AG04449 (cell line): Measurements from ENCODE around the gene CTDP1.

Source experiments
- CTCF ChIA-PET: fragments of 350-600 bp; formaldehyde crosslinking; extraction: SDS; loops from one replicate; lab custom pipeline; 2021; ENCODE audit warnings: antibody characterized with exemption; lab: Yijun Ruan, JAX
- POLR2A ChIA-PET: fragments of 400-600, 350-600 bp; formaldehyde crosslinking; extraction: SDS; loops from one replicate; lab custom pipeline; 2020; ENCODE audit warnings: antibody characterized with exemption, inconsistent platforms; lab: Yijun Ruan, JAX
- DNase-seq: peaks from one replicate; pipeline ENCODE4 v3.0.0-alpha.2; 2010; ENCODE audit warnings: low read depth, low spot score
- H3K4me3 ChIP-seq: 2 replicates; pipeline ENCODE4 v1.5.1; 2011; ENCODE audit warnings: low read depth, mild to moderate bottlenecking, control low read depth, low read length
- CTCF ChIP-seq: IDR thresholded peaks from one replicate; pipeline ENCODE4 v1.5.1; 2011; ENCODE audit warnings: mild to moderate bottlenecking, moderate library complexity, low read length, control low read depth, inconsistent platforms; ENCODE audit not compliant: insufficient read depth; ENCODE audit errors: missing control alignments

The CTDP1 gene

GRCh38 chr18:79764131-79764530 is 84.5 kb downstream of the CTDP1 start:
- DNase-seq: no peak
- H3K4me3 ChIP-seq: no peak overlapping the region
- CTCF ChIA-PET: no interaction called here
- no peak for TF ChIP-seq CTCF
- POLR2A ChIA-PET: no interaction called here

- CTCF ChIA-PET: no interaction called here
- DNase-seq: no peak
- POLR2A ChIA-PET: no interaction called here
Observed at GRCh38 chr18:79765491-79766245, 86.1 kb downstream of the CTDP1 start.

GRCh38 chr18:79766308-79766707 is 86.7 kb downstream of the CTDP1 start:
- no peak overlapping the region for H3K4me3 ChIP-seq
- no peak for TF ChIP-seq CTCF
- DNase-seq: no peak
- ChIA-PET POLR2A (no interaction called here), CTCF (no interaction called here)

More at GRCh38 chr18:79765491-79766245, 86.1 kb downstream of the CTDP1 start:
- no peak overlapping the region for H3K4me3 ChIP-seq
- TF ChIP-seq CTCF: no peak

- ChIA-PET CTCF (no interaction called here), POLR2A (no interaction called here)
- no peak overlapping the region for H3K4me3 ChIP-seq
- TF ChIP-seq CTCF: no peak
- no peak for DNase-seq
Observed at GRCh38 chr18:79768745-79769144, 89.1 kb downstream of the CTDP1 start.

GRCh38 chr18:79769698-79770500 is 90.3 kb downstream of the CTDP1 start:
- CTCF ChIA-PET: interaction anchor here (0.9 kb wide), 1 partner anchor 22 kb away, joined by 3 read pairs; no protein-coding TSS in a partner anchor
- POLR2A ChIA-PET: no interaction called here
- no peak for TF ChIP-seq CTCF
- no peak for DNase-seq
- H3K4me3 ChIP-seq: no peak overlapping the region

GRCh38 chr18:79770501-79770815 is 90.9 kb downstream of the CTDP1 start:
- POLR2A ChIA-PET: no interaction called here
- no peak for DNase-seq
- CTCF ChIA-PET: interaction anchor here (0.9 kb wide), 1 partner anchor 21 kb away, joined by 3 read pairs; no protein-coding TSS in a partner anchor
- no peak for TF ChIP-seq CTCF
- H3K4me3 ChIP-seq: no peak overlapping the region
